HepG2 (cell line): ENCODE measurements around the gene MIA3.

Experiments used
- ELF1 ChIP-seq: sonication (generic); formaldehyde crosslinking; IDR thresholded peaks from 2 replicates; pipeline ENCODE4 v1.4.0; 2020; ENCODE audit warnings: missing genetic modification reagents
- FOXJ3 ChIP-seq: sonication (generic); formaldehyde crosslinking; IDR thresholded peaks from 2 replicates; pipeline ENCODE4 v1.4.0; 2020; ENCODE audit warnings: missing genetic modification reagents, mild to moderate bottlenecking, borderline replicate concordance
- JUNB ChIP-seq: sonication (generic); formaldehyde crosslinking; IDR thresholded peaks from 2 replicates; pipeline ENCODE4 v1.8.0; 2022; ENCODE audit warnings: missing genetic modification reagents, mild to moderate bottlenecking, borderline replicate concordance
- NR2F2 ChIP-seq: IDR thresholded peaks from 2 replicates; pipeline ENCODE4 v1.6.1; 2012; ENCODE audit warnings: low read depth, inconsistent platforms, borderline replicate concordance
- PHF8 ChIP-seq: sonication (generic); formaldehyde crosslinking; IDR thresholded peaks from 2 replicates; pipeline ENCODE4 v1.5.0; 2020; ENCODE audit warnings: missing genetic modification reagents
- RFX1 ChIP-seq: fragments of 450-650 bp; IDR thresholded peaks from 2 replicates; pipeline ENCODE4 v1.6.1; 2017
- SP1 ChIP-seq, 2 experiments: fragments of 450-650 bp in 1 of 2; sonication (generic) in 1 of 2; formaldehyde crosslinking in 1 of 2; IDR thresholded peaks; 2 replicates each; pipeline versions ENCODE4 v1.4.0 to v1.6.1; 2016 to 2020; ENCODE audit warnings: missing genetic modification reagents in 1 of 2
- ZFP36 ChIP-seq: fragments of 150-350 bp; IDR thresholded peaks from 2 replicates; pipeline ENCODE4 v1.6.1; 2018; ENCODE audit warnings: borderline replicate concordance, low read length, low read depth; ENCODE audit not compliant: partially characterized antibody
- TF ChIP-seq, protein P1 (sequence below), 2 experiments: sonication (generic) in 1 of 2; formaldehyde crosslinking in 1 of 2; IDR thresholded peaks; 2 replicates each; pipeline versions ENCODE4 v1.5.1 to v1.6.1; 2011 to 2020; ENCODE audit warnings: borderline replicate concordance in 1 of 2, low read depth in 1 of 2, low read length in 1 of 2, mild to moderate bottlenecking in 1 of 2, missing genetic modification reagents in 1 of 2, moderate library complexity in 1 of 2
- TF ChIP-seq, protein P2 (sequence below): sonication (generic); formaldehyde crosslinking; IDR thresholded peaks from 2 replicates; pipeline ENCODE4 v1.9.0; 2021; ENCODE audit warnings: missing genetic modification reagents, mild to moderate bottlenecking, borderline replicate concordance
- TF ChIP-seq, protein P3 (sequence below): sonication (generic); formaldehyde crosslinking; IDR thresholded peaks from 2 replicates; pipeline ENCODE4 v1.5.0; 2020; ENCODE audit warnings: mild to moderate bottlenecking, missing genetic modification reagents, moderate library complexity

DNA sequence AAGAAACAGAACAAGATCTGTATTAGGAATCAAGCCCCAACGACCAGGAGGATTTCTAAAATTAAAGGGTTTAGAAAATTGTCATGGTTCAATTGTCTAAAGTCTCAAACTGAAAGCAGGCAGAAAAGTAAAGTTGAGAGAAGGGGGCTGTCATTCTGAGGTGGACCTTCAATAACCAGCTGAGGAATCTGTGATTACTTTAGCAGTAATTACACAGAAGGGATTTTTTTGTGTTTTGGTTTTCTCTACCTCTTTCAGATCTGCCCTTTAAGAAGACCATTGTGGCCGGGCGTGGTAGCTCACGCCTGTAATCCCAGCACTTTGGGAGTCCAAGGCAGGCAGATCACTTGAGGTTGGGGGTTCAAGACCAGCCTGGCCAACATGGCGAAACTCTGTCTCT lies 77.0 kb downstream of the MIA3 start:
- TF ChIP-seq ZFP36 (no peak), SP1 (IDR thresholded peaks at IDR 0.05) (no peak), SP1 (CRISPR knock-in tag; IDR thresholded peaks at IDR 0.05) (no peak), JUNB (CRISPR knock-in tag) (no peak), FOXJ3 (CRISPR knock-in tag) (no peak), NR2F2 (no peak), RFX1 (no peak), ELF1 (no peak), PHF8 (no peak)
- TF ChIP-seq, protein P1, sequence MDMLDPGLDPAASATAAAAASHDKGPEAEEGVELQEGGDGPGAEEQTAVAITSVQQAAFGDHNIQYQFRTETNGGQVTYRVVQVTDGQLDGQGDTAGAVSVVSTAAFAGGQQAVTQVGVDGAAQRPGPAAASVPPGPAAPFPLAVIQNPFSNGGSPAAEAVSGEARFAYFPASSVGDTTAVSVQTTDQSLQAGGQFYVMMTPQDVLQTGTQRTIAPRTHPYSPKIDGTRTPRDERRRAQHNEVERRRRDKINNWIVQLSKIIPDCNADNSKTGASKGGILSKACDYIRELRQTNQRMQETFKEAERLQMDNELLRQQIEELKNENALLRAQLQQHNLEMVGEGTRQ (IDR thresholded peaks at IDR 0.05; ENCODE audit: low read depth, low read length) = no peak
- TF ChIP-seq, protein P1 (CRISPR knock-in tag; IDR thresholded peaks at IDR 0.05; ENCODE audit: borderline replicate concordance) = no peak
- TF ChIP-seq, protein P2, sequence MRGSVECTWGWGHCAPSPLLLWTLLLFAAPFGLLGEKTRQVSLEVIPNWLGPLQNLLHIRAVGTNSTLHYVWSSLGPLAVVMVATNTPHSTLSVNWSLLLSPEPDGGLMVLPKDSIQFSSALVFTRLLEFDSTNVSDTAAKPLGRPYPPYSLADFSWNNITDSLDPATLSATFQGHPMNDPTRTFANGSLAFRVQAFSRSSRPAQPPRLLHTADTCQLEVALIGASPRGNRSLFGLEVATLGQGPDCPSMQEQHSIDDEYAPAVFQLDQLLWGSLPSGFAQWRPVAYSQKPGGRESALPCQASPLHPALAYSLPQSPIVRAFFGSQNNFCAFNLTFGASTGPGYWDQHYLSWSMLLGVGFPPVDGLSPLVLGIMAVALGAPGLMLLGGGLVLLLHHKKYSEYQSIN (CRISPR knock-in tag) = no peak
- TF ChIP-seq, protein P3, sequence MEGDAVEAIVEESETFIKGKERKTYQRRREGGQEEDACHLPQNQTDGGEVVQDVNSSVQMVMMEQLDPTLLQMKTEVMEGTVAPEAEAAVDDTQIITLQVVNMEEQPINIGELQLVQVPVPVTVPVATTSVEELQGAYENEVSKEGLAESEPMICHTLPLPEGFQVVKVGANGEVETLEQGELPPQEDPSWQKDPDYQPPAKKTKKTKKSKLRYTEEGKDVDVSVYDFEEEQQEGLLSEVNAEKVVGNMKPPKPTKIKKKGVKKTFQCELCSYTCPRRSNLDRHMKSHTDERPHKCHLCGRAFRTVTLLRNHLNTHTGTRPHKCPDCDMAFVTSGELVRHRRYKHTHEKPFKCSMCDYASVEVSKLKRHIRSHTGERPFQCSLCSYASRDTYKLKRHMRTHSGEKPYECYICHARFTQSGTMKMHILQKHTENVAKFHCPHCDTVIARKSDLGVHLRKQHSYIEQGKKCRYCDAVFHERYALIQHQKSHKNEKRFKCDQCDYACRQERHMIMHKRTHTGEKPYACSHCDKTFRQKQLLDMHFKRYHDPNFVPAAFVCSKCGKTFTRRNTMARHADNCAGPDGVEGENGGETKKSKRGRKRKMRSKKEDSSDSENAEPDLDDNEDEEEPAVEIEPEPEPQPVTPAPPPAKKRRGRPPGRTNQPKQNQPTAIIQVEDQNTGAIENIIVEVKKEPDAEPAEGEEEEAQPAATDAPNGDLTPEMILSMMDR = no peak
